K562 (cell line): ENCODE results near the gene GLB1L. TPM values are rescaled to one million over a fixed set of nuclear protein-coding genes. Genes with fewer than 3 reads are reported as not detected.
A peak's percentile ranks its signal among the peaks of the same experiment; 100 is the strongest.

ENCODE experiments used
- ATAC-seq: fragments of 200-7000 bp; cut with Tn5 transposase; 3 replicates; pipeline ENCODE4 v1.9.1; 2020; ENCODE audit warnings: moderate library complexity
- BruUV-seq: library from RNA; stranded (reverse); fragments of 400-500 nt; replicated peaks from 2 replicates; lab custom pipeline; 2021; lab: Mats Ljungman, UMichigan
- CTCF ChIA-PET: fragments of 300-600 bp; formaldehyde crosslinking; extraction: SDS; loops from one replicate; lab custom pipeline; 2021; ENCODE audit warnings: low intra/inter-chr PET ratio; lab: Yijun Ruan, JAX
- POLR2A ChIA-PET: fragments of 300-600, 350-650 bp; sonication (Branson Sonifier 250); formaldehyde crosslinking; extraction: SDS; loops from one replicate; lab custom pipeline; 2021; ENCODE audit warnings: antibody characterized with exemption, inconsistent platforms; lab: Yijun Ruan, JAX
- DNase-seq, 4 experiments: peaks; one replicate each; pipeline versions ENCODE4 v3.0.0 to v3.0.0-alpha.2; 2011 to 2018; ENCODE audit warnings: low spot score in 3 of 4, mixed read lengths in 3 of 4; ENCODE audit errors: extremely low read depth in 1 of 4
- FAIRE-seq: peaks from 2 replicates; lab custom pipeline; 2011; peaks lifted over from hg19 to GRCh38; lab: Jason Lieb, UNC
- H2AFZ ChIP-seq: 2 replicates; pipeline ENCODE4 v1.6.0; 2011; ENCODE audit warnings: low read depth, low read length, control low read depth, inconsistent platforms
- H3K27ac ChIP-seq: fragments of 200-600 bp; 3 replicates; pipeline ENCODE4 v1.8.0; 2011; ENCODE audit warnings: low read depth, mild to moderate bottlenecking, control low read depth, inconsistent platforms, low read length, moderate library complexity, mixed read lengths; ENCODE audit errors: extremely low read depth
- H3K27me3 ChIP-seq, 2 experiments: fragments of 300-600 bp in 1 of 2; 2 replicates in 1 of 2; 3 replicates in 1 of 2; pipeline versions ENCODE4 v1.6.0 to v1.8.0; 2011; ENCODE audit warnings: inconsistent platforms in 2 of 2, low read length in 2 of 2, mild to moderate bottlenecking in 1 of 2, mixed read lengths in 1 of 2, moderate library complexity in 1 of 2; ENCODE audit not compliant: control insufficient read depth in 2 of 2, insufficient read depth in 2 of 2
- H3K36me3 ChIP-seq: fragments of 300-600 bp; 3 replicates; pipeline ENCODE4 v1.8.0; 2011; ENCODE audit warnings: mild to moderate bottlenecking, low read length, inconsistent platforms; ENCODE audit not compliant: control insufficient read depth, insufficient read depth
- H3K4me1 ChIP-seq, 2 experiments: fragments of 200-600 bp in 1 of 2; replicated peaks in 1 of 2; 2 replicates in 1 of 2; 3 replicates in 1 of 2; pipeline versions ENCODE4 v1.5.1 to v1.8.0; 2011; ENCODE audit warnings: inconsistent platforms in 2 of 2, low read length in 2 of 2, mild to moderate bottlenecking in 1 of 2, mixed read lengths in 1 of 2, moderate library complexity in 1 of 2; ENCODE audit not compliant: control insufficient read depth in 2 of 2, insufficient read depth in 2 of 2
- H3K4me2 ChIP-seq: 2 replicates; pipeline ENCODE4 v1.6.1; 2011; ENCODE audit warnings: low read length, control low read depth, inconsistent platforms, mixed read lengths; ENCODE audit not compliant: insufficient read depth
- H3K4me3 ChIP-seq: fragments of 200-600 bp; sonication (generic), shearing (Covaris generic); 2 replicates; pipeline ENCODE4 v1.5.1; 2016; ENCODE audit warnings: control low read depth, inconsistent platforms
- H3K79me2 ChIP-seq: fragments of 200-600 bp; 3 replicates; pipeline ENCODE4 v1.8.0; 2011; ENCODE audit warnings: low read length, inconsistent platforms; ENCODE audit not compliant: control insufficient read depth, insufficient read depth
- H3K9ac ChIP-seq, 2 experiments: 2 replicates each; pipeline versions ENCODE4 v1.6.0 to v1.6.1; 2011; ENCODE audit warnings: low read depth in 2 of 2, low read length in 2 of 2, control low read depth in 1 of 2, inconsistent platforms in 1 of 2, mild to moderate bottlenecking in 1 of 2, mixed read lengths in 1 of 2; ENCODE audit not compliant: insufficient read depth in 1 of 2
- H3K9me1 ChIP-seq: one replicate; pipeline ENCODE4 v1.6.0; 2011; ENCODE audit warnings: inconsistent platforms, mild to moderate bottlenecking, low read length, moderate library complexity; ENCODE audit not compliant: control insufficient read depth, insufficient read depth
- H3K9me3 ChIP-seq: replicated peaks from 2 replicates; pipeline ENCODE4 v1.5.1; 2011; ENCODE audit warnings: low read depth, low read length, inconsistent platforms; ENCODE audit not compliant: control insufficient read depth, insufficient read depth
- H4K20me1 ChIP-seq: replicated peaks from 2 replicates; pipeline ENCODE4 v1.6.1; 2011; ENCODE audit warnings: low read length, inconsistent platforms, mixed read lengths; ENCODE audit not compliant: control insufficient read depth, insufficient read depth
- CHAMP1 ChIP-seq: fragments of 450-650 bp; IDR thresholded peaks from 2 replicates; pipeline ENCODE4 v1.6.1; 2016; ENCODE audit warnings: mild to moderate bottlenecking
- COPS2 ChIP-seq: fragments of 450-650 bp; conservative IDR thresholded peaks from 2 replicates; pipeline ENCODE4 v1.6.1; 2016; ENCODE audit warnings: mild to moderate bottlenecking, moderate library complexity
- CTCFL ChIP-seq: IDR thresholded peaks from 2 replicates; pipeline ENCODE4 v1.6.1; 2011; ENCODE audit warnings: borderline replicate concordance, low read depth, mild to moderate bottlenecking, moderate library complexity, low read length; ENCODE audit not compliant: insufficient read depth, poor library complexity, severe bottlenecking
- DMBX1 ChIP-seq: fragments of 250-450 bp; sonication (Bioruptor Pico); IDR thresholded peaks from 2 replicates; pipeline ENCODE4 v1.8.0; 2022; ENCODE audit warnings: inconsistent platforms, mild to moderate bottlenecking, moderate library complexity, borderline replicate concordance
- RB1 ChIP-seq: fragments of 450-650 bp; IDR thresholded peaks from 2 replicates; pipeline ENCODE4 v1.6.1; 2017; ENCODE audit warnings: low read depth, mild to moderate bottlenecking
- RBFOX2 ChIP-seq: fragments of 200-400 bp; formaldehyde crosslinking; IDR thresholded peaks from 2 replicates; pipeline ENCODE4 v1.6.1; 2017; ENCODE audit warnings: low read depth, mild to moderate bottlenecking, low read length, moderate library complexity
- WGBS: fragments of 100-300 bp; shearing (Covaris generic); methylation state at CpG from one replicate; pipeline ENCODE4 v1.1.6; 2016; ENCODE audit warnings: low coverage, mixed read lengths; ENCODE audit not compliant: insufficient coverage; ENCODE audit errors: missing lambda C conversion rate; 5-methylcytosine and 5-hydroxymethylcytosine counted together
- in situ Hi-C: fragments of 300-500 bp; cut with MboI; formaldehyde crosslinking; loops from 4 replicates; pipeline ENCODE4 v1.15.0; 2018; ENCODE audit warnings: inconsistent platforms, mixed read lengths
- intact Hi-C: fragments of 100-400 bp; cut with micrococcal nuclease; formaldehyde crosslinking; loops from 2 replicates; pipeline ENCODE4 v1.14.2; 2022
- polyA plus RNA-seq, 8 experiments: library from polyadenylated mRNA; depleted of rRNA in 4 of 8; stranded (reverse) in 5 of 8; unstranded in 3 of 8; fragments of >200 nt; fragmentation: Nextera tagmentation in 2 of 8; fragmentation: Illumina TruSeq in 1 of 8; extraction: Ambion mirVana in 2 of 8; extraction: Trizol in 1 of 8; gene quantifications; 2 replicates each; pipeline versions ENCODE4 v1.2.1 to v1.2.3, GENCODE V29; 2011 to 2014; ENCODE audit warnings: inconsistent platforms in 1 of 8, missing spikeins in 1 of 8
- total RNA-seq, 7 experiments: library from RNA; depleted of rRNA in 6 of 7; stranded (reverse); fragments of >200 nt in 6 of 7; fragmentation: Illumina TruSeq in 2 of 7; extraction: Trizol in 2 of 7; gene quantifications; 2 replicates each; pipeline versions ENCODE4 v1.2.1 to v1.2.3, GENCODE V29; 2011 to 2021; ENCODE audit warnings: low replicate concordance in 1 of 7

Gene GLB1L
- total and polyA plus RNA-seq, 9 of the 15 experiments (the other 6 are each of a cell fraction or from before 2014, with no cell fraction given): 0.42 to 2.9 (median 2.5) TPM

- no TSS peak for BruUV-seq
- no peak for TF ChIP-seq CTCFL
- no peak for TF ChIP-seq RB1
- TF ChIP-seq RBFOX2: peak; percentile 37
- no peak for TF ChIP-seq COPS2
- no peak for TF ChIP-seq CHAMP1
- TF ChIP-seq DMBX1 (CRISPR knock-in tag): no peak
These were observed 29.2 kb downstream of the GLB1L start for GRCh38 chr2:219215871-219216534.

More at GRCh38 chr2:219215871-219216534, 29.2 kb downstream of the GLB1L start:
- Histone ChIP-seq H3K9me1 (no peaks in the 10 kb centered on the region), H2AFZ (no peak overlapping the region), H3K4me3 (no peak overlapping the region), H3K36me3 (peaks cover 69% of the 10 kb centered on the region), H3K27me3 (no peaks in the 10 kb centered on the region), H3K4me1 (peaks cover 13 to 47% of the 10 kb centered on the region in 2 experiments; a peak in 4 of 5 replicates), H3K9ac (peak overlapping the region in 1 of 2 experiments; percentile 55; a peak in 1 of 4 replicates), H3K4me2 (no peak overlapping the region), H3K79me2 (peaks cover 27% of the 10 kb centered on the region), H3K27ac (no peak overlapping the region; the same call in 2 of the 3 replicates), H4K20me1 (0 out of 2 replicates have a peak, but pooled peaks cover 2% of the 10 kb centered on the region), H3K9me3 (no peaks in the 10 kb centered on the region)
- in situ Hi-C loops (no loop called here), intact Hi-C loops (no loop called here)
- 89% methylated on average over 8 of the region's 27 CpGs for WGBS
- CTCF ChIA-PET: no interaction called here
- no peak for ATAC-seq
- no peak for DNase-seq
- FAIRE-seq: no peak
- POLR2A ChIA-PET: interaction anchor here (0.8 to 1.2 kb wide), 3 partner anchors 9 to 10 kb away, joined by 3 to 4 read pairs (median 3); no protein-coding TSS in a partner anchor
